ENCODE results near the gene FURIN. TPM values are rescaled to one million over a fixed set of nuclear protein-coding genes. Genes with fewer than 3 reads are reported as not detected.
"Not testable (repeated sequence)": the region's sequence is repeated elsewhere in the genome, so short reads cannot be mapped to it uniquely, and the experiment has no call there.

Gene FURIN
- total RNA-seq, 2 experiments from 2014 or later: 97.4 to 104 TPM

DNA sequence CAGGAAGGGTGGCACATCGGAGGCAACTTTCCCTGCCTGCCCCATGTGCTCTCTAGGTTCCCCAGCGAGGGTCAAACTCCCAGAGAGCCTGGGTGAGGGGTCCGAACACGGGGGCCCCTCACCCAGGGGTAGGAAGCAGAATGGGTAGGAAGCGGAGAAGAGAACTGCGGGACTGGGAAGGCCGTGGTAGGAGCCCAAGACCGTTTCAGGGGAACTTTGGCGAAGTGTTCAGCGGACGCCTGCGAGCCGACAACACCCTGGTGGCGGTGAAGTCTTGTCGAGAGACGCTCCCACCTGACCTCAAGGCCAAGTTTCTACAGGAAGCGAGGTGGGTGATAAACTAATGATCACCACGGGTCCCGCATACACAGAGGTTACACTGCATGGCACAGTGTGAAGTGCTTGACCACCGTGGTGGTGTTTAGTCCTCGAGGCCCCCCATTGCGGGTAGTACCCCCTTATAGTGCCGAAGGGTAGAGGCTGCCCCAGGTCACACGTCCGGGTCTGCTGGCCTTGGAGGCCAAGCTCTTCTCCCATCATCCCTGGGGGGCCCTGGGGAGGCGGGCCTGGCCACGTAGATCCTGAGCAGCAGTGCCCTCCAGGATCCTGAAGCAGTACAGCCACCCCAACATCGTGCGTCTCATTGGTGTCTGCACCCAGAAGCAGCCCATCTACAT is 24.2 kb downstream of the FURIN start:
- no peak for DNase-seq
- Mint-ChIP-seq H3K4me1 (ENCODE audit: low read depth) (no peaks in the 10 kb centered on the region), H3K4me3 (no peak overlapping the region), H3K36me3 (ENCODE audit: low read depth) (no peaks in the 10 kb centered on the region), H3K27ac (no peak overlapping the region), H3K27me3 (no peaks in the 10 kb centered on the region), H3K9me3 (no peaks in the 10 kb centered on the region)
- ATAC-seq (ENCODE audit: poor library complexity): no peak
- H3K9me3 ChIP-seq (ENCODE audit: control insufficient read depth in 1 of 2, insufficient read depth in 1 of 2, low read length in 2 of 2): no peaks in the 10 kb centered on the region
- intact Hi-C loops (cut with DNase I, micrococcal nuclease): no loop called here
- POLR2A ChIA-PET: interaction anchor here (0.9 kb wide), 1 partner anchor 10 kb away, joined by 3 read pairs; the partner anchor contains the start of gene MAN2A2
- no peaks in the 10 kb centered on the region for H3K27me3 ChIP-seq (ENCODE audit: control insufficient read depth in 1 of 2, insufficient read depth in 2 of 2, low read length in 2 of 2)
- TF ChIP-seq, protein P1, sequence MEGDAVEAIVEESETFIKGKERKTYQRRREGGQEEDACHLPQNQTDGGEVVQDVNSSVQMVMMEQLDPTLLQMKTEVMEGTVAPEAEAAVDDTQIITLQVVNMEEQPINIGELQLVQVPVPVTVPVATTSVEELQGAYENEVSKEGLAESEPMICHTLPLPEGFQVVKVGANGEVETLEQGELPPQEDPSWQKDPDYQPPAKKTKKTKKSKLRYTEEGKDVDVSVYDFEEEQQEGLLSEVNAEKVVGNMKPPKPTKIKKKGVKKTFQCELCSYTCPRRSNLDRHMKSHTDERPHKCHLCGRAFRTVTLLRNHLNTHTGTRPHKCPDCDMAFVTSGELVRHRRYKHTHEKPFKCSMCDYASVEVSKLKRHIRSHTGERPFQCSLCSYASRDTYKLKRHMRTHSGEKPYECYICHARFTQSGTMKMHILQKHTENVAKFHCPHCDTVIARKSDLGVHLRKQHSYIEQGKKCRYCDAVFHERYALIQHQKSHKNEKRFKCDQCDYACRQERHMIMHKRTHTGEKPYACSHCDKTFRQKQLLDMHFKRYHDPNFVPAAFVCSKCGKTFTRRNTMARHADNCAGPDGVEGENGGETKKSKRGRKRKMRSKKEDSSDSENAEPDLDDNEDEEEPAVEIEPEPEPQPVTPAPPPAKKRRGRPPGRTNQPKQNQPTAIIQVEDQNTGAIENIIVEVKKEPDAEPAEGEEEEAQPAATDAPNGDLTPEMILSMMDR (IDR thresholded peaks at IDR 0.05): no peak
- no peaks in the 10 kb centered on the region for H3K36me3 ChIP-seq (ENCODE audit: insufficient read depth, low read length)
- no peaks in the 10 kb centered on the region for H3K4me1 ChIP-seq (ENCODE audit: insufficient read depth, low read length)
- no peak overlapping the region for H3K27ac ChIP-seq (ENCODE audit: low read depth in 1 of 2, low read length in 2 of 2)
- H3K4me3 ChIP-seq (ENCODE audit: low read length): no peak overlapping the region
- CTCF ChIA-PET: no interaction called here

DNA sequence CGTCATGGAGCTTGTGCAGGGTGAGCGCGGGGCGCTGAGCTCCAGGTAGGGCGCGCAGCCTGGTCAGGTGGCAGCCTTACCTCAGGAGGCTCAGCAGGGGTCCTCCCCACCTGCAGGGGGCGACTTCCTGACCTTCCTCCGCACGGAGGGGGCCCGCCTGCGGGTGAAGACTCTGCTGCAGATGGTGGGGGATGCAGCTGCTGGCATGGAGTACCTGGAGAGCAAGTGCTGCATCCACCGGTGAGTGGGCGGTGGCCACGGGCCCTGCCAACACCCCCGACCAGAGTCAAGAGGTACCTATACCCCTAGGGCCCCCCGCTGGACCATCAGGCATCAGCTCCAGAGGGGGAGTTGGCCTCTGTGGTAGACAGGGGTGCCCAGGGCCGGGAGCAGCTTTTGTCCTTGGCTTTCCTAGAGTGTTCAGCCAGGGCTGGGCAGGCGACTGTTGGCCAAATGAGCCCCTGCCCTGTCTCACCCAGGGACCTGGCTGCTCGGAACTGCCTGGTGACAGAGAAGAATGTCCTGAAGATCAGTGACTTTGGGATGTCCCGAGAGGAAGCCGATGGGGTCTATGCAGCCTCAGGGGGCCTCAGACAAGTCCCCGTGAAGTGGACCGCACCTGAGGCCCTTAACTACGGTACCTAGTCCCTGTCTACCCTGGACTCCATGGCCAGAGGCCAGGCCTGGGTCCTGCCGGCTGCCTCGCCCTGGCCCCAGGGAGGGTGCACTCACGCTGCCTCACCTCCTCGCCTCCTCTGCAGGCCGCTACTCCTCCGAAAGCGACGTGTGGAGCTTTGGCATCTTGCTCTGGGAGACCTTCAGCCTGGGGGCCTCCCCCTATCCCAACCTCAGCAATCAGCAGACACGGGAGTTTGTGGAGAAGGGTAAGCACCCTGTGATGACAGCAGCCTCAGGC is 25.0 kb downstream of the FURIN start:
- no peak overlapping the region for H3K4me3 Mint-ChIP-seq
- H3K27me3 ChIP-seq (ENCODE audit: control insufficient read depth in 1 of 2, insufficient read depth in 2 of 2, low read length in 2 of 2): no peaks in the 10 kb centered on the region
- ChIA-PET CTCF (no interaction called here), POLR2A (interaction anchor here (0.9 kb wide), 1 partner anchor 9 kb away, joined by 3 read pairs; the partner anchor contains the start of gene MAN2A2)
- H3K9me3 ChIP-seq (ENCODE audit: control insufficient read depth in 1 of 2, insufficient read depth in 1 of 2, low read length in 2 of 2): no peaks in the 10 kb centered on the region
- no peaks in the 10 kb centered on the region for H3K36me3 ChIP-seq (ENCODE audit: insufficient read depth, low read length)
- ATAC-seq (ENCODE audit: poor library complexity) (no peak), DNase-seq (no peak)
- TF ChIP-seq, protein P1 (IDR thresholded peaks at IDR 0.05): no peak
- H3K4me1 Mint-ChIP-seq (ENCODE audit: low read depth): no peaks in the 10 kb centered on the region
- no peak overlapping the region for H3K4me3 ChIP-seq (ENCODE audit: low read length)
- H3K4me1 ChIP-seq (ENCODE audit: insufficient read depth, low read length): no peaks in the 10 kb centered on the region
- no peak overlapping the region for H3K27ac Mint-ChIP-seq
- intact Hi-C loops (cut with DNase I, micrococcal nuclease): no loop called here
- H3K9me3 Mint-ChIP-seq: no peaks in the 10 kb centered on the region
- no peaks in the 10 kb centered on the region for H3K27me3 Mint-ChIP-seq
- H3K27ac ChIP-seq (ENCODE audit: low read depth in 1 of 2, low read length in 2 of 2): no peak overlapping the region
- H3K36me3 Mint-ChIP-seq (ENCODE audit: low read depth): no peaks in the 10 kb centered on the region

DNA sequence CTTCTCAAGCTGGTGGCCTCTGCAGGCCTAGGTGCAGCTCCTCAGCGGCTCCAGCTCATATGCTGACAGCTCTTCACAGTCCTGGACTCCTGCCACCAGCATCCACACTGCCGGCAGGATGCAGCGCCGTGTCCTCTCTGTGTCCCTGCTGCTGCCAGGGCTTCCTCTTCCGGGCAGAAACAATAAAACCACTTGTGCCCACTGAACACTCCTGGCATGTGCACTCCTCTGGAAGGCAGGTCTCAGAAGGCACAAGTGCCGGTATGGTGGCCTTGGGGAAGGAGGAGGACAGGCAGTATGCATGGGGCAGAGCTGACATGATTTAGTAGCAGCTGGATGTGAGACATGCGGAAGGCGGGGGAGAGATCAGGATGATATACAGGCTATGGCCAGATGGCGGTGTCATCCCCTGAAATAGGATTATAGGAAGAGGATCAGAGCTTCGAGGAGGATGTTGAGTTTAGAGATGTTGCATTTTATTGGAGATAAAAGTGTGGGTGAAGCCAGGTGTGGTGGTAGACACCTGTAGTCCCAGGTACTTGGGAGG is 27.3 kb downstream of the FURIN start:
- CTCF ChIA-PET: interaction anchor here (1.3 kb wide), 1 partner anchor 248 kb away, joined by 4 read pairs; no protein-coding TSS in a partner anchor
- Histone ChIP-seq H3K4me3 (ENCODE audit: low read length) (no peak overlapping the region), H3K27ac (ENCODE audit: low read depth in 1 of 2, low read length in 2 of 2) (no peak overlapping the region), H3K27me3 (ENCODE audit: control insufficient read depth in 1 of 2, insufficient read depth in 2 of 2, low read length in 2 of 2) (no peaks in the 10 kb centered on the region), H3K9me3 (ENCODE audit: control insufficient read depth in 1 of 2, insufficient read depth in 1 of 2, low read length in 2 of 2) (no peaks in the 10 kb centered on the region), H3K4me1 (ENCODE audit: insufficient read depth, low read length) (no peaks in the 10 kb centered on the region), H3K36me3 (ENCODE audit: insufficient read depth, low read length) (no peaks in the 10 kb centered on the region)
- Mint-ChIP-seq H3K27me3 (no peaks in the 10 kb centered on the region), H3K9me3 (no peaks in the 10 kb centered on the region), H3K36me3 (ENCODE audit: low read depth) (no peaks in the 10 kb centered on the region), H3K4me1 (ENCODE audit: low read depth) (no peaks in the 10 kb centered on the region), H3K27ac (no peak overlapping the region), H3K4me3 (no peak overlapping the region)
- ATAC-seq (ENCODE audit: poor library complexity) (no peak), DNase-seq (no peak)
- TF ChIP-seq, protein P1 (IDR thresholded peaks at IDR 0.05): no peak
- POLR2A ChIA-PET: no interaction called here
- intact Hi-C loops (cut with DNase I, micrococcal nuclease): no loop called here

DNA sequence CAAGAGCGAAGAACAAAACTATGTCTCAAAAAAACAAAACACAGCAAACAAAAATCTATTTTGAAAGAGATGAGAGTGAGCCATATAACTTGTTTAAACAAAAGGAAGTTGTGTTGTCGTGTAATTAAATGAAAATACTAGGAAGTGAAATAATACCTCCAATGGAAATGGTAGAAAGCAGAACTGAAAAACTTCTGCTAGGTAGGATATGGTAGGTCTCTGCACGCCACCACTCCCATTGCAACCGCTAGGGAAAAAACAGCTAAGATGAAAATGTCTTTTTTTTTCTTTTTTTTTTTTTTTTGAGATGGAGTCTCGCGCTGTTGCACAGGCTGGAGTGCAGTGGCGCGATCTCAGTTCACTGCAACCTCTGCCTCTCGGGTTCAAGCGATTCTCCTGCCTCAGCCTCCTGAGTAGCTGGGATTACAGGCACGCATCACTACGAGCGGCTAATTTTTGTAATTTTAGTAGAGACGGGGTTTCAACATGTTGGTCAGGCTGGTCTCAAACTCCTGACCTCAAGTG is 28.8 kb downstream of the FURIN start:
- H3K36me3 Mint-ChIP-seq (ENCODE audit: low read depth); intact Hi-C loops (cut with DNase I, micrococcal nuclease); H3K27ac Mint-ChIP-seq; H3K9me3 Mint-ChIP-seq; H3K4me3 Mint-ChIP-seq; H3K27me3 Mint-ChIP-seq; H3K27me3 ChIP-seq (ENCODE audit: control insufficient read depth in 1 of 2, insufficient read depth in 2 of 2, low read length in 2 of 2); POLR2A ChIA-PET; H3K27ac ChIP-seq (ENCODE audit: low read depth in 1 of 2, low read length in 2 of 2); H3K9me3 ChIP-seq (ENCODE audit: control insufficient read depth in 1 of 2, insufficient read depth in 1 of 2, low read length in 2 of 2); H3K4me3 ChIP-seq (ENCODE audit: low read length); ATAC-seq (ENCODE audit: poor library complexity); DNase-seq; H3K36me3 ChIP-seq (ENCODE audit: insufficient read depth, low read length); H3K4me1 ChIP-seq (ENCODE audit: insufficient read depth, low read length): not testable (repeated sequence)
- CTCF ChIA-PET: interaction anchor here (1.2 to 1.3 kb wide), 2 partner anchors 35 to 249 kb away, joined by 3 to 4 read pairs; partner anchors contain the start of gene HDDC3
- H3K4me1 Mint-ChIP-seq (ENCODE audit: low read depth): peaks cover 12% of the 10 kb centered on the region

Measured in CD4-positive, alpha-beta T cell (primary cell).